HG02981 (cell line): ENCODE results near the gene PSMC3.
A peak's percentile ranks its signal among the peaks of the same experiment; 100 is the strongest.

ENCODE experiments used
- ATAC-seq: cut with Tn5 transposase; IDR thresholded peaks from one replicate; pipeline ENCODE4 v1.9.1; 2021; ENCODE audit warnings: mild to moderate bottlenecking, moderate library complexity; ENCODE audit not compliant: unreplicated experiment

Gene PSMC3

GRCh38 chr11:47426062-47426956 is at the start of gene PSMC3:
Gene PSMC3 (minus strand): TSS chr11:47426439. CDS start chr11:47426279, 160 bp downstream.
- peak; percentile 93 for ATAC-seq

- ATAC-seq = no peak
These were observed 44.4 kb upstream of the PSMC3 start for GRCh38 chr11:47470671-47471070.

- no peak for ATAC-seq
These were observed 43.3 kb upstream of the PSMC3 start for GRCh38 chr11:47469361-47470179.

DNA sequence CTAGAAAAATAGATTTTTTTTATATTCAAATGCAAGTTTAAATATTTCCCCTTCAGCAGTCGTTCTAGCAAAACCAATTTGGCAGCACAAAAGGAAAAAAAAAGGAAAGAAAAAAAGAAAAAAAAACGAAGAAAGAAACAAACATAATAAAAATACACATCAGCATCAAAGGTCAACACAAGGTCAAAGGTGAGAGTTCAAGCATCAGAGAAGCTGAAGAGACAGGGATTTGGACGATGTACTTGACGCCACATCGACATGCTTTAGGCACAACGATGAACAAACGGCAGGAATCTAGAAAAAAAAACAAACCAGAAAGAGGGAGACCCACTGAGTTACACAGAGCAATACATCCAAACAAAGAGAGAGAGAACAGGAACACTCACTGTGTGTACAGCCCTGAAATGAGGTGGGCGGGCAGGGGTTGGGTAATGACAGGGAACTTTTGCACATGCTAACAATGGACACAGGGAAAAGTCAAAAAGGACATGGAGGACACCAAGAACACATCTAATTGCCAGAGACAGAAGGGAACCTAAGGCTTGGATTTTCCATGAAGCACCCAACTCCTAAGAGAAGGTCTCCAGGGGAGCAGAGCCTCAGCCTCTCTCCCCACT is 42.5 kb upstream of the PSMC3 start:
- ATAC-seq = no peak

- ATAC-seq = no peak
These were observed 41.1 kb upstream of the PSMC3 start for GRCh38 chr11:47467357-47467756.

DNA sequence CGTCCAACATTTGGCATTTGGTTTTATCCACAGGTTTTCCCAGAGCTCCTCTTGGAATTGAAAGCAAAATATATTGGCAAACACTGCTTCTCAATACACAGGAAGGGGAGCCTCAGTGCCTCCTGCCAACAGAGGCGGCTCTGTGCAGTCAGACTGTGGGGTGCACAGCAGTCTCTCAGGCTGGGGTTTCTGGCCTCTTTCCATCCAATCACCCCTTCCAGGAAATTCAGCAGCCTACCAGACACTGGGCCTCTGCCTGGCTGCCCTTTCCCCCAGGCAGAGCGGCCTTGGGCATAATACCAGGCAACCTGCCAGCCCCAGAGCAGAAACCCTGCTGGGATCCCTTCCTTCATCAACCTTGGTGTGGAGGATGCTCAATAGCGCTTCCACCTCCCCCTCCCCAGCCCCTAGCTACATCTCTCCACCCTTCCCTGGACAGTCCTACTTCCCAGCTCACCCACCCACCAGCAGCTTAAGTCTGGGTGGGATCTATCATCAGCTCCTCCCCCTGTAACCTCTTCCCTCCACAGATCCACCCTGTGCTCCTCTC is 40.5 kb upstream of the PSMC3 start:
- ATAC-seq = no peak

- no peak for ATAC-seq
These were observed 40.0 kb upstream of the PSMC3 start for GRCh38 chr11:47466201-47466600.

- no peak for ATAC-seq
These were observed 38.2 kb upstream of the PSMC3 start for GRCh38 chr11:47464483-47464882.

GRCh38 chr11:47461876-47462275 is 35.6 kb upstream of the PSMC3 start:
- ATAC-seq = no peak

DNA sequence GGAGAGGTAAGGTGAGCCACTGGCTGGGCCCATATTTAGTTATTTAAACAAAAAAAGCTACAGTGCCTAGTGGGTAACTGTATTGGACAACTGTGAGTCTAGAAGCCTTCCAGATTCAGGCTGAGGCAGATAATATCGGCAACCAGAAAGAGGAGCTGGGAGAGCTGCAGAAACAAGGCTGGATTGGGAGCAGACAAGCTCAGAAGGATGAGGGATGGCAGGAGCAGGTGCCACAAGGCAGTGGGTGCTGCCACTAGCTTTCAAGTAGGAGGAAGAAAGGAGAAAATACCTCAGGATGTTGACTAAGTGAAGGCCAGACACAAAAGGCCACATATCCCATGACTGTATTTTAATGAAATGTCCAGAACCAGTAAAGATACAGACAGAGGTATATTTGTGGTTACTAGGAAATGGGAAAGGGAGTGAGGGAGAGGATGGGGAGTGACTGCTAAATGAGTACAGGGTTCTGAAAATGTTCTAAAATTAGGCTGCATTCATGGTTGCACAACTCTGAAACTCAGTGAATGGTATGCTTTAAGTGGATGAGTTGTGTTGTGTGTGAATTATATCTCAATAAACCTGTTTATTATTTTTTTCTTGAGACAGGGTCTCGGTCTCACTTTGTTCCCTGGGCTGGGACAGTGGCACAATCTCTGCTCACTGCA is 34.5 kb upstream of the PSMC3 start:
- ATAC-seq = no peak

- ATAC-seq = peak; percentile 63
These were observed 28.0 kb upstream of the PSMC3 start for GRCh38 chr11:47454258-47454671.

DNA sequence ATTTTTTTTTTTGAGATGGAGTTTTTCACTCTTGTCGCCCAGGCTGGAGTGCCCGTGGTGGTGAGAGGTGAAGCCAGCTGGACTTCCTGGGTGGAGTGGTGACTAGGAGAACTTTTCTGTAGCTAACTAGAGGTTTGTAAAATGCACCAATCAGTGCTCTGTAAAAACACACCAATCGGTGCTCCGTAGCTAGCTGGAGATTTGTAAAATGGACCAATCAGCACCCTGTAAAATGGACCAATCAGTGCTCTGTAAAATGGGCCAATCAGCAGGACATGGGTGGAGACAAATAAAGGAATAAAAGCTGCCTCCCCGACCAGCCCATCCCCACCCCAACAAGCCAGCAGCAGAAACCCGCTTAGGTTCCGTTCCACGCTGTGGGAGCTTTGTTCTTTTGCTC is 27.1 kb upstream of the PSMC3 start:
- ATAC-seq = no peak

GRCh38 chr11:47451990-47452389 is 25.8 kb upstream of the PSMC3 start:
- ATAC-seq = no peak

DNA sequence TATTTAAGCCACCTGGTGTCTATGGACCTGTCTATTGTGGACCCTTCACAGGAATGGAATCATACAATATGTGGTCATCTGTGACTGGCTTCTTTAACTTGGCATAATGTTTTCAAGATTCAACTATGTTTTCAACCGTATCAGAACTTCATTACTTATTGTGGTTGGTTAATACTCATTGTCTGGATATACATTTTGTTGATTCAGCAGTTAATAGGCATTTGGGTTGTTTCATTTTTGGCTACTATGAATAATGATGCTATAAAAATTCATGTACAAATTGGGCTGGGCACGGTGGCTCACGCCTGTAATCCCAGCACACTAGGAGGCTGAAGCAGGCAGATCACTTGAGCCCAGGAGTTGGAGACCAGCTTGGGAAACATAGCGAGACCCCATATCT is 25.2 kb upstream of the PSMC3 start:
- no peak for ATAC-seq

GRCh38 chr11:47449541-47449940 is 23.3 kb upstream of the PSMC3 start:
- no peak for ATAC-seq

DNA sequence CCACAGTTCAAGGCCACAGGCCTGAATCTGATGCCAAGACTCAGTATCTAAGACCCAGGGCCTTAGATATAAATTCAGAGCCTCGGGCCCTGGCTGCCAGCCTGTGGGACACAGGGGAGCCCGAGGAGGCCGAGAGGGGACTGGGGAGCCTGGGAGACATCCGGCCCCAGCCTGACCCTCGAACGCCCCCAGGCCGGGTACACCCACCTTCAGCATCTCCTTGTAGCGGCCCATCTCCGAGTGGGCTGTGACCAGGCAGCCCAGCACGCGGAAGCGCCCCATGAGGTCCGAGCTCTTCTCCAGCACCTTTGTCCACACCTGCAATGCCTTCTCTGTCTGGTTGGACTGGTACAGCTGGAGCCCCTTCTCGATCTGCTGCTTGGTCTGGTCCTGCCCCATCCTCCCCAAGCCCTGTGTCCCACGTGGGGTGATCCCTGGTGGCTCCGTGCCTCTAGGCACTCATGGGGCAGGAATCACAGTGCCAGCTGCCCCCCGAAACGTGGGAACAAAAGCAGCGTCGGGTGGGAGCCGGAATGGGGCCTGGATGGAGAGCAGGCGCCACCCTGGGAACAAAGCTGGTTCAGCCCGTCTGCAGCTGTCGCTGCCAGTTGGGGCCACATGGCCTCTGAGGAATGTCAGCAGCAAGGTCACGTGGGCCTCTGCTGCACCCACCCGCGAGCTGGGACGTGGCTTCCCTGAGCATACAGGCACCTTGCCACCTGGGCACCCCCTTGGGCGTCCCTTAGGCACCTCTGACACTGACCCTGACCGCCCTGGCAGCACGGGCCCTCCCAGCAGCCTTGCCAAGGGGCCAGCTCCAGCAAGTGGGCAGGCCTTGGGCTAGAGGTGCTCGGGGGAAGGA is 22.6 kb upstream of the PSMC3 start, which contains the start of gene RAPSN:
Gene RAPSN (minus strand): TSS at position 571 of the 862 bp plus-strand sequence. CDS start 172 bp downstream, at position 399.
- no peak for ATAC-seq

GRCh38 chr11:47447906-47448305 is 21.7 kb upstream of the PSMC3 start:
- ATAC-seq = no peak

GRCh38 chr11:47446833-47447232 is 20.6 kb upstream of the PSMC3 start:
- no peak for ATAC-seq

- no peak for ATAC-seq
These were observed 19.6 kb upstream of the PSMC3 start for GRCh38 chr11:47445840-47446239.

- no peak for ATAC-seq
These were observed 17.6 kb upstream of the PSMC3 start for GRCh38 chr11:47443817-47444216.
